ENCODE measurements around the gene SYT14. TPM values are rescaled to one million over a fixed set of nuclear protein-coding genes. Genes with fewer than 3 reads are reported as not detected.

Gene SYT14
- total and polyA plus RNA-seq, 2 of the 4 experiments (the other 2 are of a cell fraction): 0.14 to 1.3 TPM

- H3K14ac ChIP-seq (replicated peaks; ENCODE audit: low read depth, low read length): no peak overlapping the region
- H2BK15ac ChIP-seq (ENCODE audit: low read depth, low read length): 0 out of 3 replicates have a peak overlapping the region, but pooled peaks have one; percentile 5
- no peak overlapping the region for H2BK120ac ChIP-seq (ENCODE audit: low read depth, low read length)
- no peak overlapping the region; the same call in 1 of the 2 replicates for H3K4me2 ChIP-seq (ENCODE audit: low read depth, low read length)
- no peak for ATAC-seq (ENCODE audit: low read depth)
- no peak overlapping the region for H3K4me3 ChIP-seq (ENCODE audit: insufficient read depth, low read depth, low read length)
- no peak overlapping the region for H3K23ac ChIP-seq (ENCODE audit: low read depth, low read length)
- DNase-seq: no peak
- H4K8ac ChIP-seq (ENCODE audit: low read depth in 2 of 2, low read length in 2 of 2): no peak overlapping the region
- no CpG with 5 or more reads among the region's 2 CpGs for WGBS, 2 experiments (ENCODE audit: extremely low coverage in 2 of 2, insufficient read length in 1 of 2)
- intact Hi-C loops (cut with micrococcal nuclease): no loop called here
- H2BK5ac ChIP-seq (ENCODE audit: low read depth, low read length, poor library complexity, severe bottlenecking): no peak overlapping the region
- no peak overlapping the region for H4K5ac ChIP-seq (ENCODE audit: low read depth, low read length)
- H3K27me3 ChIP-seq (ENCODE audit: control insufficient read depth, insufficient read depth, low read length): no peaks in the 10 kb centered on the region
- no peak overlapping the region for H3K9ac ChIP-seq (ENCODE audit: low read depth, low read length)
- H4K91ac ChIP-seq (ENCODE audit: insufficient read depth, low read depth, low read length): no peak overlapping the region
- TF ChIP-seq CHD1 (IDR thresholded peaks at IDR 0.05; ENCODE audit: low read depth, low read length) (no peak), RFX5 (IDR thresholded peaks at IDR 0.05; ENCODE audit: low read depth, low read length) (no peak), MAFK (IDR thresholded peaks at IDR 0.05; ENCODE audit: low read depth, low read length) (no peak), POLR2A (IDR thresholded peaks at IDR 0.05; ENCODE audit: low read depth, low read length) (no peak), ELK1 (IDR thresholded peaks at IDR 0.05; ENCODE audit: borderline replicate concordance, low read depth, low read length) (no peak), BHLHE40 (IDR thresholded peaks at IDR 0.05; ENCODE audit: low read depth, low read length) (no peak), CEBPB (IDR thresholded peaks at IDR 0.05; ENCODE audit: low read depth, low read length) (no peak), NFE2L2 (IDR thresholded peaks at IDR 0.05; ENCODE audit: low read depth, low read length) (no peak), USF2 (IDR thresholded peaks at IDR 0.05; ENCODE audit: low read depth, low read length) (no peak), RCOR1 (IDR thresholded peaks at IDR 0.05; ENCODE audit: insufficient replicate concordance, low read length) (no peak)
- CTCF ChIA-PET: interaction anchor here (0.6 kb wide), 1 partner anchor 11 kb away, joined by 3 read pairs; no protein-coding TSS in a partner anchor
- no peak overlapping the region for H2AK9ac ChIP-seq (replicated peaks; ENCODE audit: low read depth, low read length, poor library complexity)
- no peak overlapping the region for H3K27ac ChIP-seq (ENCODE audit: insufficient read depth, low read length)
- H3K18ac ChIP-seq (ENCODE audit: low read depth, low read length): no peak overlapping the region
- peak overlapping the region; percentile 4; the same call in 1 of the 2 replicates for H2BK20ac ChIP-seq (ENCODE audit: low read depth, low read length)
- no peak overlapping the region for H3K56ac ChIP-seq (ENCODE audit: extremely low read depth, insufficient read depth, low read length)
- no peak overlapping the region for H3K4ac ChIP-seq (ENCODE audit: low read depth, low read length)
- no peaks in the 10 kb centered on the region for H3K79me1 ChIP-seq (ENCODE audit: low read depth in 1 of 2, low read length in 2 of 2)
- in situ Hi-C loops (cut with MboI; ENCODE audit: low sequenced_read_pairs): no loop called here
- H3K36me3 ChIP-seq (ENCODE audit: control insufficient read depth, insufficient read depth, low read length): no peaks in the 10 kb centered on the region
- POLR2A ChIA-PET (ENCODE audit: unreplicated experiment): no interaction called here
- H4K20me1 ChIP-seq (ENCODE audit: insufficient read depth, low read length): no peaks in the 10 kb centered on the region
- H2AFZ ChIP-seq (replicated peaks; ENCODE audit: low read length, poor library complexity): no peak overlapping the region
- no peaks in the 10 kb centered on the region for H3K9me3 ChIP-seq (ENCODE audit: control insufficient read depth, insufficient read depth, low read length)
- peaks cover 6% of the 10 kb centered on the region for H3K9me1 ChIP-seq (ENCODE audit: insufficient read depth, low read length)
- H3K4me1 ChIP-seq (ENCODE audit: control insufficient read depth, insufficient read depth, low read length): peaks cover 3% of the 10 kb centered on the region
- no TSS peak for BruUV-seq (replicated peaks)
- dilution Hi-C loops (cut with HindIII; ENCODE audit: low sequenced_read_pairs, unreplicated experiment): no loop called here
- no peak overlapping the region for H2AK5ac ChIP-seq (ENCODE audit: low read depth, low read length)
Measured at GRCh38 chr1:209901211-209901610, 36.8 kb upstream of the SYT14 start.
